GM12892 (cell line): ENCODE data around the gene POLA1.

Experiments used
- DNase-seq: peaks from one replicate; pipeline ENCODE4 v3.0.0; 2011; ENCODE audit not compliant: insufficient read length
- FAIRE-seq: peaks from 2 replicates; lab custom pipeline; 2011; peaks lifted over from hg19 to GRCh38; lab: Jason Lieb, UNC
- POLR2A ChIP-seq: IDR thresholded peaks from 2 replicates; pipeline ENCODE4 v1.6.1; 2011; ENCODE audit warnings: low read depth, low read length, control low read depth
- POLR2AphosphoS5 ChIP-seq: IDR thresholded peaks from 2 replicates; pipeline ENCODE4 v1.6.1; 2011; ENCODE audit warnings: low read depth, low read length, control low read depth
- TAF1 ChIP-seq: IDR thresholded peaks from 2 replicates; pipeline ENCODE4 v1.6.1; 2011; ENCODE audit warnings: low read depth, mild to moderate bottlenecking, control low read depth, low read length, borderline replicate concordance

The POLA1 gene

GRCh38 chrX:25017667-25018247, 324.0 kb downstream of the POLA1 start:
- TF ChIP-seq POLR2A: no peak
- TF ChIP-seq POLR2AphosphoS5: no peak
- no peak for TF ChIP-seq TAF1
- FAIRE-seq (no peak), DNase-seq (no peak)

DNA sequence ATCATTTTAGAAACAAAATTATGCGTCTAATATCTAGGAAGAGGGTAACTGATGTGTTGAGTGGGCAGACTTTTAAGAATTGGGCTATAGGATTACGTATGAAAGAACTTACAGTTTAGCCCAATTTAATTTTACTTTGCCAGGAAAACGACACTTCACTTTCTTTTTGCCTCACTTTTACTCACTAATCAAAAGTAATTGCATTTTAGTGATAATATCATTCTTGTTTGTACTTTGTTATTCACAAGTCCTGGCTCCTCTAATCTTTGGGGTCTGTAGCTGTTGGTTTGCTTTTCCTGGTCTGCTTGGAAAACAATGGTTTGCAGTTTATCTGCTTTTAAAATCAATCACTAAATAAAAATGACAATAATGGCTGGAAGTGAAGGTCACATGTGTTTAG, 325.0 kb downstream of the POLA1 start:
- FAIRE-seq (no peak), DNase-seq (no peak)
- TF ChIP-seq POLR2A (no peak), TAF1 (no peak), POLR2AphosphoS5 (no peak)

GRCh38 chrX:25019707-25020390, 326.1 kb downstream of the POLA1 start:
- no peak for FAIRE-seq
- TF ChIP-seq TAF1 (no peak), POLR2AphosphoS5 (no peak), POLR2A (no peak)
- DNase-seq: no peak

DNA sequence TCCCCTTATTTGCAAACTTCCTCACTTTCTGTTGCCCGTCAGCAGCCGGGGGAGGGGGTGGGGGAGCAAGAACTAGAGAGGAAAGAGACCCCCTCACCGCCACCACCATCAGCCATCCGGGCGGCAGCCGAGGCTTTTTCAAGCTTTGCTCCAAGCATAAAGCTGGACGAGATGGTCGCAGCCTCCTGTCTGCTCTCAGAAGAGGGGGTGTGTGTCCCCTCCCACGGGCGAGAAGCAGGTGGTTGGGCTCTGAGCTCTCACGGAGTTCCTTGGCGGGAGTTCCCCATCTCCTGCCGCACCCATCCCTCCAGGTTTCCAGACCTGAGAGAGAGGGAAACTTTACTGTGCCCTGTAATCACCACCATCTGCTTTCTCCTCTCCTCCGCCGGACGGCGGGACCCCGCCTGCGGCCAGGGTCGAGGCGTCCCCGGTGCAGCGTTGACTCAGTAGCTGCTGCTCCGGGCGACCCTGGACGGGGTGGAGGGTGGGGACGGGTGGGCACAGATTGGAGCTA, 326.7 kb downstream of the POLA1 start:
- TF ChIP-seq TAF1 (no peak), POLR2AphosphoS5 (no peak), POLR2A (no peak)
- no peak for FAIRE-seq
- no peak for DNase-seq

DNA sequence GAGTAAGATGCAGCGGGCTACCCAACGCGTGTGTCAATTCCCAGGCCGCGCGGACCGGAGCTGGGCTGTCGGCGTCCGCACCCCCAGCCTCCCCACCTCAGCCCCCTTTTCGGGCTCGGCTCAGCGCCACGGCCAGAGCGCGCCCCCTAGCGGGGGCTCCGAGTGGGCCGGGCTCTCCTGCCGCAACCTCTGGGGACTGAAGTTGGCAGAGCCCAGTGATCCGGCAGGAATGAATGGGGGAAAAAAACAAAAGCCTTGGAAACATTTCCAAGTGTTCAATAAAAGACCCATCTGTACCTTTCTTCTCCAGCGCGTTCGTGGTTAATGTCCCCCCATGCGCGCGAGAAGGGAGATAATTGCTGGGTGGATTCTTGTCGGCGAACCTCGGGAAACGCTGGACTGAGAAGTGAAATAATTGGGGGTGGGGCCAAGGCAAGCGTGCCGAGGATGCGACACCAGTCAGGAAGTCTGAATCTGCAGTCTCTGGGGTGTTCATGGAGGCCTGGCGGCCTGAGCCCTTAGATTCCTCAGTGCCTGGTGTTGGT, 327.3 kb downstream of the POLA1 start:
- FAIRE-seq (no peak), DNase-seq (no peak)
- TF ChIP-seq TAF1 (no peak), POLR2A (no peak), POLR2AphosphoS5 (no peak)

DNA sequence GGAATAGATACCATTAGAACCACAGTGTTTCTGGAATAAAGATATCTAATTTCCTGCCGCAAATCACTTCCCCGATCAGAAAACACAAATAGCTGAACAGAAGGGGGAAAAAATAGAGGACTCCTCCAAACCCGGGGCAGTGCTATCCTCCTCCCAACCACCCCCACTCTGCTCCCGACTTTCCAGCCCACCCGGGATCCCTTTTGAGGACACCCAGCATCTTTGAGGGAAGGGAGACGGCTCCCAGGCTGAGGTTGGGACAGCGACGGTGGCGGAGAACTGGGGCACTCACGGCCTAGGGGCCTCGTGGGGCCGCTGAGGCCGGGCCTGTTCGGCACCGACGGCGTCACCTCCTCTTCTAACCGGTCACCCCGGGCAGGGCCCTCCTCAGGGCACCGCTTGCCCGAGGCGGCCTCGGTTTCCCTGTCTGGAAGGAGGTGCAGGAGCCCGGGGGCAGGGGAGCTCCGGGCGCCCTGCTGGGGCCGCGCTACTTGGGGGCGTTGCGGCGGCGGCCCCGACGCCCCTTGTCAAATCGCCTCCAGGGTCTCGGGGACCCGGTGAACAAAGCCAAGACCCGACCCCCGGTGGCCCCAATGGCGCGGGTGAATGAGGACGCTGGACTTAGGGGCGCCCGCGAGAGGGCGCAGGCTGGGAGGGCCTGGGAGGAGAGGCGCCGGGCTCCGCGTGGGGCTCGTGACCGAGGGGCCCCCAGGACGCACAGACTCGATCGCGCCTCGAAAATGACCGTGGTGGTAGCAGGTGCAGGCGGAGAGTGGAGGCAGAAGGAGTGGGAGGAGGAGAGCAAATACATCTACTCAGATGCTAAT, 329.0 kb downstream of the POLA1 start:
- DNase-seq: no peak
- no peak for FAIRE-seq
- TF ChIP-seq POLR2A: no peak
- no peak for TF ChIP-seq TAF1
- no peak for TF ChIP-seq POLR2AphosphoS5

GRCh38 chrX:25023908-25024307, 330.2 kb downstream of the POLA1 start:
- no peak for TF ChIP-seq POLR2AphosphoS5
- FAIRE-seq: no peak

DNA sequence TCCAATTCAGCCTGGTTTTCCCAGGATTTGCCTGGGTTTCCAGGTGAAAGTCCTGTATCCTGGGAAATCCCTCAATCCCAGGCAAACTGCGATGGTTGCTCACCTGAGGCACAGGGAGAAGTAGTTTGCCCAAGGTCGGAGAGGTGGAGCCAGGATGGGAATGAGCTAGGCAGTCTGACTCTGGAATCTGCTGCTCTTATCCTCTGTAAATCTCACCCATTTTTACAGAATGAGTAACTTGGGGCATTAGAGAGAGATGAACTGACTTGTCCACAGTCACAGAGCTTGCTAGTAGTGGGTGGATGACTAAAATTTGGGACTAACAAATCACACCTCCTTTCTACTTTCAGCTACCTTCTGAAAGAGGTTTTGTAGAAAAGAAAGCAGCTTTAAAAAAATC, 331.9 kb downstream of the POLA1 start:
- FAIRE-seq (no peak), DNase-seq (no peak)
- no peak for TF ChIP-seq TAF1
- no peak for TF ChIP-seq POLR2AphosphoS5
- no peak for TF ChIP-seq POLR2A

More at GRCh38 chrX:25023908-25024307, 330.2 kb downstream of the POLA1 start:
- no peak for DNase-seq

DNA sequence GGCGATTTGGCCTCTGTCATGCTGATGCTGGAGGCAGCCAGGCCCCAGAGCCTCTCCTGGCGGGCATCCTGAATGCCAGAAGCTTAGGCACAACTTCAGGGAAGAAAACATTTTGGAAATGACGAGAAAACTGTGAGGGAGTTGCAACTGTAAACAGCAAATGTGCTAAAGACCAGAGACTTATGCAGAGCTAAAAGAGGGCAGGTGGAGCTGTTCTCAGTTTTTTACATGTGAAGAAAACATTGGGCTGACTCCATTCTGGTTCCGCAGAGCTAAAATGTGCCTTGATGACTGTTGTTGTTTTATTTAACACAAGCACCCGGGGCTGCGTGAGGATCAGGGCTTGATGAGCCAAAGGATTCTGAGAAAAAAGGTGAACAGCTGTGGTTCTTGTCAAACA, 332.9 kb downstream of the POLA1 start:
- DNase-seq: no peak
- no peak for FAIRE-seq
- no peak for TF ChIP-seq TAF1
- no peak for TF ChIP-seq POLR2AphosphoS5
- TF ChIP-seq POLR2A: no peak

GRCh38 chrX:25028726-25029125, 335.0 kb downstream of the POLA1 start:
- no peak for DNase-seq
- no peak for FAIRE-seq
- TF ChIP-seq TAF1: no peak
- TF ChIP-seq POLR2A: no peak
- TF ChIP-seq POLR2AphosphoS5: no peak

- DNase-seq: no peak
- FAIRE-seq: no peak
- TF ChIP-seq POLR2AphosphoS5: no peak
- TF ChIP-seq TAF1: no peak
These were observed 335.6 kb downstream of the POLA1 start for GRCh38 chrX:25029288-25029825.
